RWPE2 (cell line): Measurements from ENCODE around the gene CCDC50.

Experiments used
- ATAC-seq: fragments of 200-7000 bp; cut with Tn5 transposase; 3 replicates; pipeline ENCODE4 v1.9.1; 2021; ENCODE audit warnings: low read depth
- DNase-seq: peaks from one replicate; pipeline ENCODE4 v3.0.0-alpha.2; 2020; ENCODE audit warnings: low spot score
- H3K27ac ChIP-seq: fragments of 450-650 bp; 2 replicates; pipeline ENCODE4 v1.5.1; 2017; ENCODE audit warnings: mild to moderate bottlenecking; ENCODE audit not compliant: poor library complexity, severe bottlenecking
- H3K27me3 ChIP-seq: fragments of 250-450 bp; sonication (Bioruptor Pico); 2 replicates; pipeline ENCODE4 v1.5.1; 2021; ENCODE audit warnings: mild to moderate bottlenecking, moderate library complexity; ENCODE audit not compliant: insufficient read depth, poor library complexity, severe bottlenecking
- H3K36me3 ChIP-seq: fragments of 250-450 bp; sonication (Bioruptor Pico); 2 replicates; pipeline ENCODE4 v1.5.1; 2020; ENCODE audit warnings: low read depth, mild to moderate bottlenecking, moderate library complexity
- H3K4me1 ChIP-seq: fragments of 250-450 bp; sonication (Bioruptor Pico); 2 replicates; pipeline ENCODE4 v1.5.1; 2021; ENCODE audit warnings: mild to moderate bottlenecking, moderate library complexity; ENCODE audit not compliant: insufficient read depth, poor library complexity, severe bottlenecking
- H3K4me3 ChIP-seq: fragments of 250-450 bp; sonication (Bioruptor Pico); 2 replicates; pipeline ENCODE4 v1.5.1; 2021; ENCODE audit warnings: mild to moderate bottlenecking, moderate library complexity; ENCODE audit not compliant: severe bottlenecking
- H3K9me3 ChIP-seq: fragments of 250-450 bp; sonication (Bioruptor Pico); 2 replicates; pipeline ENCODE4 v1.5.1; 2021; ENCODE audit warnings: mild to moderate bottlenecking, moderate library complexity; ENCODE audit not compliant: severe bottlenecking
- TF ChIP-seq, protein P1 (sequence below): fragments of 450-650 bp; IDR thresholded peaks from one replicate; pipeline ENCODE4 v1.5.1; 2017; ENCODE audit warnings: mild to moderate bottlenecking, moderate library complexity; ENCODE audit not compliant: poor library complexity, severe bottlenecking

The CCDC50 gene

DNA sequence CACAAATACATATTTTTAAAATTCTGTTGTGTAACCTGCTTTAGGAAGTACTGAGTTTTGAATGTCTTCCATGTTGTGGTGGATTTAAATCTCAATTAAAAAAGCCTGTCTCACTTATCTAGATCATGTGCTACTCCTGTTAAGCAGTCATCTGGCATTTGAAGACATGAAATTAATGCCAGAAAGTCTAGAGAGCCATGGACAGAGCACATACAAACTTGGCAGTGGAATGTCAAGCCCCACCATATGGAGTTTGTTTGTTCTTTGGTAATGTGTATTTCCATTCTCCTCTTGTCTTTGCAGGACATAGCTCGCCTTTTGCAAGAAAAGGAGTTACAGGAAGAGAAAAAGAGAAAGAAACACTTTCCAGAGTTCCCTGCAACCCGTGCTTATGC lies 40.4 kb downstream of the CCDC50 start:
- TF ChIP-seq, protein P1, sequence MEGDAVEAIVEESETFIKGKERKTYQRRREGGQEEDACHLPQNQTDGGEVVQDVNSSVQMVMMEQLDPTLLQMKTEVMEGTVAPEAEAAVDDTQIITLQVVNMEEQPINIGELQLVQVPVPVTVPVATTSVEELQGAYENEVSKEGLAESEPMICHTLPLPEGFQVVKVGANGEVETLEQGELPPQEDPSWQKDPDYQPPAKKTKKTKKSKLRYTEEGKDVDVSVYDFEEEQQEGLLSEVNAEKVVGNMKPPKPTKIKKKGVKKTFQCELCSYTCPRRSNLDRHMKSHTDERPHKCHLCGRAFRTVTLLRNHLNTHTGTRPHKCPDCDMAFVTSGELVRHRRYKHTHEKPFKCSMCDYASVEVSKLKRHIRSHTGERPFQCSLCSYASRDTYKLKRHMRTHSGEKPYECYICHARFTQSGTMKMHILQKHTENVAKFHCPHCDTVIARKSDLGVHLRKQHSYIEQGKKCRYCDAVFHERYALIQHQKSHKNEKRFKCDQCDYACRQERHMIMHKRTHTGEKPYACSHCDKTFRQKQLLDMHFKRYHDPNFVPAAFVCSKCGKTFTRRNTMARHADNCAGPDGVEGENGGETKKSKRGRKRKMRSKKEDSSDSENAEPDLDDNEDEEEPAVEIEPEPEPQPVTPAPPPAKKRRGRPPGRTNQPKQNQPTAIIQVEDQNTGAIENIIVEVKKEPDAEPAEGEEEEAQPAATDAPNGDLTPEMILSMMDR: no peak
- Histone ChIP-seq H3K4me3 (no peak overlapping the region), H3K27me3 (no peaks in the 10 kb centered on the region), H3K4me1 (peaks cover 7% of the 10 kb centered on the region), H3K9me3 (no peaks in the 10 kb centered on the region), H3K36me3 (peaks cover 78% of the 10 kb centered on the region), H3K27ac (no peak overlapping the region)
- ATAC-seq (no peak), DNase-seq (no peak)

DNA sequence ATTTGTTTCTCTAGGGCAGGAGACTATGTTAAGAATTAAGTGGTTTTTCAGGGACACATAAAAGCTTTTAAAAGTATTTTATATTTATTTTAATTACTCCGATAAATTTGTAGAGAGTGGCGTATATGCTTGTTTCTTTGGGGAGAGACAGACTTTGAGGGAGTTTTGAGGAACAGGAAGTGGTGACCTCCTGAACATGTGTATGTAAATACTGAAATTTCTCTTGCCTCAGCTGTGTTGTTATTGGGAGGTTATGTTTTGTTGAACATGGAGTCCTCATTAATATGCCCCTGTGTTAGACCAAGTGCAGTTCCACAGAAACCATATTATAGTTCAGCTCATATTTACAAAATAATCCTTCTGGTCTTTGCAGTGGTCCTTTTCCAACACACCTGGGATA lies 42.9 kb downstream of the CCDC50 start:
- peaks cover 20% of the 10 kb centered on the region for H3K4me1 ChIP-seq
- ATAC-seq (no peak), DNase-seq (no peak)
- H3K4me3 ChIP-seq: no peak overlapping the region
- H3K9me3 ChIP-seq: no peaks in the 10 kb centered on the region
- H3K27ac ChIP-seq: no peak overlapping the region
- TF ChIP-seq, protein P1: no peak
- peaks cover 77% of the 10 kb centered on the region for H3K36me3 ChIP-seq
- H3K27me3 ChIP-seq: no peaks in the 10 kb centered on the region

DNA sequence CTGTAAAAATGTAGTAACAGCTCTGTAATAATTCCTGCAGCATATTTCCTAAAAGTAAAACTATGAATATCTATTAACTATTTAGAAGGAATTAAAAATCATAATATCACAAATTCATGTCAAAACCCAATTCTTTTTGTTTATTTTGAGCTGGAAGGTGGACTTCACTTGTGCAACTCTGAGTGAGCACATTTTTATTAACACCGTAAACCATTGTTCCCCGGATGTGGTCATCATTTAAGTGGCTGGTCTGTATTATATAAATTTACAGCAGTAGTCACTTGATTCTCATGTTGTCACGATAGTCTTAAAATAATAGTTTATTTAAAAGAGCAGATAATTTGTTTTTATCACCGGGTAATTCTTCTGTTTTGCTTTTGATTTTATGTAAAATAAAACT lies 44.1 kb downstream of the CCDC50 start:
- Histone ChIP-seq H3K27me3 (no peaks in the 10 kb centered on the region), H3K27ac (no peak overlapping the region), H3K36me3 (peaks cover 74% of the 10 kb centered on the region), H3K9me3 (no peaks in the 10 kb centered on the region), H3K4me1 (peaks cover 20% of the 10 kb centered on the region), H3K4me3 (no peak overlapping the region)
- no peak for ATAC-seq
- TF ChIP-seq, protein P1: no peak
- no peak for DNase-seq

DNA sequence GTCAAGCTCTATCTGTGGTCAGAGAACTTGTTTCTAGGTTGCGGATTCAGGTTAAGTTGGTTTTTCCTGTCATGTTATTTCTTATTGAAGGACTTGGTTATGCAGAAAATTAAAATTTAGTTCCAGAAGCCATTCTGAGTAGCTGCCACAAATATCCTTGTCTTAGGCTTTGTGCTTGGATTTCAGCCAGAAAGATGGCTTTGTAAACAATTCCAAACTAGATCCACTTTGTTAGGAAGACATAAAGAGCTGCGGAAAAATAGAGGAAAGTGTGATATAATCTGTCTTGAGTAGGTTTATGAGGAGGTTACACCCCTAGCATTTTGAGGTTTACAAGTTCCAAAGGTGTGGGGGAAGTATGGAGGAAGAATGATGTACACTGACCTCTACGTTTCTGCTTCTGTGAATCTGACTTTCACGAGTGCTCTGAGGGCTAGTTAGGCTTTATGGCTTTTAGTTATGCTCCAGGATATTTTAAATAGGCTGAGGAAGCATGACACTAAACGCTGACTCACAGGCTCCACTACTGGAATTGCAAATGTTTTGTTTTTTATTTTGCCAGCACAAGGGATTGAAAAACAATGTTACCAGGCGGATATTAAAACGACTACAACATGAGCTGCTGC lies 47.4 kb downstream of the CCDC50 start:
- Histone ChIP-seq H3K27ac (peak overlapping the region; percentile 42), H3K4me3 (no peak overlapping the region), H3K27me3 (no peaks in the 10 kb centered on the region), H3K36me3 (peaks cover 79% of the 10 kb centered on the region), H3K9me3 (no peaks in the 10 kb centered on the region), H3K4me1 (peaks cover 20% of the 10 kb centered on the region)
- TF ChIP-seq, protein P1: no peak
- DNase-seq (no peak), ATAC-seq (peak; percentile 94)

DNA sequence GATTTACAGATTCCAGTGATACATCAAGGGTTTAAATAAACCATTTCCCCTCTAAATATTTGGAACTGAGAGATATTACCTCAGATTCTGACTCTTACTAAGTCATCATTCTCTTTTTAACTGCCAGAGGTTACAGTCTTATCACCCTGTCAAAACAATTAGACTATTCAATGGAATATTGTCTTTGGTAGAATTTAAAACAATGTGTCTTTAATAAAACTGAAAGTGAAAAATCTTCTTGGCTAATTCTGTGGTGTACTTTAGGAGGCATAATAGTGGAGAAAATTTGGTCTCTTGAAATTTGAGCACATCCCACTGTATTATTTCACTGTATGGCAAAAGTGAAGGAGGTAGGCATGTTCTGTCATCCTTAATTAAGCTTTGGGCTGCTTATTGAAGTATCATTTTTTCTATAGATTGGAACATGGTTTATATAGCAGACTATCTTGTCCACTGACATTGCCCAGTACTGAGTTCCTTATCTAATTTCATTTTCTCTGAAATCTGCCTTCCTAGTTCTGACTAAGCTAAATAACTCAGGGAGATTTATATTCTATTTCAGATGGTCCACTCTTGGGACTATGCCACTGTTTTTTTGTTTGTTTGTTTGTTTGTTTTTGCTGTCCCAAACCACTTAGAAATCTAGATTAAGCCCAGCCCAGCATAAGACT lies 49.1 kb downstream of the CCDC50 start:
- Histone ChIP-seq H3K27me3 (no peaks in the 10 kb centered on the region), H3K27ac (no peak overlapping the region), H3K4me1 (peaks cover 13% of the 10 kb centered on the region), H3K9me3 (no peaks in the 10 kb centered on the region), H3K36me3 (peaks cover 81% of the 10 kb centered on the region), H3K4me3 (no peak overlapping the region)
- TF ChIP-seq, protein P1: no peak
- DNase-seq (no peak), ATAC-seq (no peak)
